HEK293 (cell line): ENCODE measurements around the gene GJD4.

Experiments
- CTCF ChIP-seq: fragments of 450-650 bp; formaldehyde crosslinking; IDR thresholded peaks from 2 replicates; pipeline ENCODE4 v1.5.1; 2016; ENCODE audit warnings: missing biosample characterization, missing genetic modification characterization
- FEZF1 ChIP-seq: fragments of 450-650 bp; formaldehyde crosslinking; IDR thresholded peaks from 2 replicates; pipeline ENCODE4 v1.5.1; 2016; ENCODE audit warnings: missing biosample characterization, missing genetic modification characterization
- RBAK ChIP-seq: fragments of 450-650 bp; formaldehyde crosslinking; IDR thresholded peaks from 2 replicates; pipeline ENCODE4 v1.5.1; 2016; ENCODE audit warnings: missing biosample characterization, missing genetic modification characterization
- TRIM28 ChIP-seq: IDR thresholded peaks from 2 replicates; pipeline ENCODE4 v1.6.1; 2011; ENCODE audit warnings: low read length, control low read depth, borderline replicate concordance
- ZBTB1 ChIP-seq: fragments of 450-650 bp; formaldehyde crosslinking; IDR thresholded peaks from 2 replicates; pipeline ENCODE4 v1.5.1; 2016; ENCODE audit warnings: missing biosample characterization, missing genetic modification characterization
- ZFP37 ChIP-seq: fragments of 450-650 bp; formaldehyde crosslinking; IDR thresholded peaks from 2 replicates; pipeline ENCODE4 v1.5.1; 2016; ENCODE audit warnings: missing biosample characterization, missing genetic modification characterization
- ZNF404 ChIP-seq: fragments of 450-650 bp; formaldehyde crosslinking; IDR thresholded peaks from 2 replicates; pipeline ENCODE4 v1.5.1; 2017; ENCODE audit warnings: missing biosample characterization, missing genetic modification characterization
- ZNF530 ChIP-seq: fragments of 450-650 bp; formaldehyde crosslinking; IDR thresholded peaks from 2 replicates; pipeline ENCODE4 v1.5.1; 2016; ENCODE audit warnings: low read depth, missing biosample characterization, missing genetic modification characterization
- ZNF639 ChIP-seq: fragments of 450-650 bp; formaldehyde crosslinking; IDR thresholded peaks from 2 replicates; pipeline ENCODE4 v1.5.1; 2016; ENCODE audit warnings: missing biosample characterization, missing genetic modification characterization
- ZNF791 ChIP-seq: fragments of 450-650 bp; formaldehyde crosslinking; IDR thresholded peaks from 2 replicates; pipeline ENCODE4 v1.5.1; 2016; ENCODE audit warnings: missing biosample characterization, missing genetic modification characterization
- ZNF837 ChIP-seq: fragments of 450-650 bp; formaldehyde crosslinking; IDR thresholded peaks from 2 replicates; pipeline ENCODE4 v1.5.1; 2016; ENCODE audit warnings: missing biosample characterization, missing genetic modification characterization

GRCh38 chr10:35641676-35642034 is 36.5 kb downstream of the GJD4 start:
- TF ChIP-seq ZNF530 (no peak), ZNF639 (tag by site-specific recombination) (no peak), RBAK (tag by site-specific recombination) (no peak), CTCF (tag by site-specific recombination) (no peak), ZNF837 (tag by site-specific recombination) (no peak), ZFP37 (tag by site-specific recombination) (no peak), TRIM28 (no peak), ZNF404 (no peak), FEZF1 (tag by site-specific recombination) (no peak), ZBTB1 (no peak), ZNF791 (no peak)
